ENCODE measurements around the gene CARNS1. TPM values are rescaled to one million over a fixed set of nuclear protein-coding genes. Genes with fewer than 3 reads are reported as not detected.

Gene CARNS1
- total and polyA plus RNA-seq, 10 of the 15 experiments (the other 5 are each of a cell fraction or from before 2014, with no cell fraction given): 0.02 to 0.14 (median 0.10) TPM; not detected in 3

- TF ChIP-seq REST (IDR thresholded peaks at IDR 0.05; ENCODE audit: low read depth, low read length) (no peak), E4F1 (IDR thresholded peaks at IDR 0.05; ENCODE audit: borderline replicate concordance, partially characterized antibody) (no peak), BRCA1 (IDR thresholded peaks at IDR 0.05; ENCODE audit: low read depth, low read length) (no peak), PAX8 (IDR thresholded peaks at IDR 0.05) (no peak), ZBTB40 (IDR thresholded peaks at IDR 0.05; ENCODE audit: borderline replicate concordance) (peak; percentile 16; the same call in 1 of the 2 replicates)
These were observed 54.0 kb downstream of the CARNS1 start (continued) for GRCh38 chr11:67469508-67469811.
